ENCODE data around the gene AQR.
"Not testable (repeated sequence)": the region's sequence is repeated elsewhere in the genome, so short reads cannot be mapped to it uniquely, and the experiment has no call there.

AQR gene

DNA sequence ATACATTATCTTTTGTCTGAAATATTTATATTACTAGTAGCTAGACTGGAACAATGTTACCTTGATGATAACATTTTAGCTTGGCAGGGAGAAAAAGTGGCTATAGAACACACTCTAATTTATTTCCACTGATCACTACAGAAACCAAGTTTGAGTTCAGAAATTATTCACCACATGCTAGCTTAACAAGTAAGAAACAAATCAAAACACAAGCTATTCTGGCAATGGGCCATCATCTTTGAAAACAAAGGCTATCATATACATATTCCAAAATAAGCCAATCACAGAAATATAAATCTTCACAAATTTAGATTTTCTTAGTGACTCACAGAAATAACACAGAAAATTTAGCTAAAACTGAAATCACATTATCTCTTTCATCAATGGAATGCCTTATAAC is 17.1 kb downstream of the AQR start:
- DNase-seq (ENCODE audit: low read depth), result no peak

DNA sequence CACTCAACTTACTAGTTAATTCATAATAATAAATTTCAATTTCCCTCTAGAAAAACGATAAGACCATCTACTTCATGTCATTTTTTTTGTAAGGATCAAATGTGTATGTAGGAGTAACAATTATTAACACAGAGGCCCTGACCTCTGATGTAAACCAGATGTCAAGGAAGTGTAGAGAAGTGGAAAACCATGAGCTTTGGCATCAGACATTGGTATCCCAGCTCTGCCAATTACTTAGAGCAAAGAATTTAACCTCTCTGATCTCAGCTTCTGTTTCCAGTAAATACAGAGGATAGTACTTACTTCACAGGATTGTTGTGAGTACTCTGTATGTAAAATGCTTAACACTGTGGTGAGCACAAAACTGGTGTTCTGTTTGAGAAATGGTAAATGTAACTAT is 17.5 kb downstream of the AQR start:
- DNase-seq (ENCODE audit: low read depth), result peak; percentile 55

DNA sequence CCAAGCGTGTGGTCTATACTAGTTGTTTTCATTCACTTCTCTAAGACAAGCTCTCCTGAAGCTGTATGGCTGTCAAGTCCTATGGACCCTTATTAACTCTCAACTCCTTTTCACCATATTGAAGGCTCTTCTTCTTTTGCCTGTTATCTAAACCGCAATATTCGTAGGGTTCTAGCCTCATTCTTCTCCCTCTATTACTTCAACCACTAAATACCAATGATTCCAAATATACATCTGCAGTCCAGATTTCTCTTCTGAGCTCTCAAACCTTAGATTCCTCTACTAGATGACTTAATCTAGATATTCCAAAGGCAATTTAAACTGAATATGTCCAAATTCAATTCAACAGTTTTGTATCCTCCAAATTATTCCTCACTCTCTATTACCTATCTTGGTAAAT is 24.6 kb downstream of the AQR start:
- DNase-seq (ENCODE audit: low read depth), result no peak

DNA sequence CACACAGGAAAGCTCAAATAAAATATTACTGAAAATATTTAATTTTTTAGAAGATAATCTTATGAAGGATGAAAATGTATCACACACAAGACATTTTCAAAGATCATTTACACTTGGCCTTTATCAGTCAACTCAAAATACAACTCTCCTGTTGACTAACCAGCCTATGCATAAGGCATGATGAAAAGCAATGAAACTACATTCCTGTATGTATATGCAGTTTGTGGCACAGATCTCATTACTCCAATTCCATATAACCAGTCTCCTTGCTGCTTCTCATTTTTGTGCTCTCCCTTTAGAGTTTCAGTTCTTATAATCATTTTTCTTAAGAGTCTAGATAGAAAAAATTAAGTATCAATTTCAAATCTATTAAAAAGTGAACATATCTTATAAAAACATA is 25.8 kb downstream of the AQR start:
- no peak for DNase-seq (ENCODE audit: low read depth)

DNA sequence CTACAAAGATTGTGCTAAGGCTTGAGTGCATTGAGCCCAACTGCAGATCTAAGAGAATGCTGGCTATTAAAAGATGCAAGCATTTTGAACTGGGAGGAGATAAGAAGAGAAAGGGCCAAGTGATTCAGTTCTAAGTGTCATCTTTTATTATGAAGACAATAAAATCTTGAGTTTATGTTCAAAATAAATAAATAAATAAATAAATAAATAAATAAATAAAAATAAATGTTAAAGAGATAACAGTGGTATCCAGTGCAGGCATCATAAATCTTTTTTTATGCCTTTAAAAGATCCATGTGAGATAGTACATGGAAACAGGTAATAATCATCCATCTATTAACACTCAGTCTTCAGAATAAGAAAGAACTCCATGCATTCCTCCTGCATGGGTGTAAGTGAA is 26.3 kb downstream of the AQR start:
- not testable (repeated sequence) for DNase-seq (ENCODE audit: low read depth)

DNA sequence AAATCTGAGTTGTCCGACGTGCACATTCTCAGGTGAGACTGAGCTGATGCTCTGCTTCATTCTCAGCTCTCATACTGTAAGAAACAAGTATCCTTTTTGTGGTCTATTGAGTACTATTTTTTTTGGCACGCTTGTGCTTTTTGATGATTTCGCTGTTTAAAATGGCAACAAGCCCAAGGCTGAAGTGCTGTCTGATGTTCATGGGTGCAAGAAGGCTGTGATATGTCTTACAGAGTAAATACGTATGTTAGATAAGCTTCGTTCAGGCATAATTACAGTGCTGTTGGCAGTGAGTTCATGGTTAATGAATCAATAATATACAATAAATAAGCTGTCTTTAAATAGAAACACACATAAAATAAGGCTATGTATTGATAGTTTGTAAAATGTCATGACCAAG is 27.2 kb downstream of the AQR start:
- no peak for DNase-seq (ENCODE audit: low read depth)

DNA sequence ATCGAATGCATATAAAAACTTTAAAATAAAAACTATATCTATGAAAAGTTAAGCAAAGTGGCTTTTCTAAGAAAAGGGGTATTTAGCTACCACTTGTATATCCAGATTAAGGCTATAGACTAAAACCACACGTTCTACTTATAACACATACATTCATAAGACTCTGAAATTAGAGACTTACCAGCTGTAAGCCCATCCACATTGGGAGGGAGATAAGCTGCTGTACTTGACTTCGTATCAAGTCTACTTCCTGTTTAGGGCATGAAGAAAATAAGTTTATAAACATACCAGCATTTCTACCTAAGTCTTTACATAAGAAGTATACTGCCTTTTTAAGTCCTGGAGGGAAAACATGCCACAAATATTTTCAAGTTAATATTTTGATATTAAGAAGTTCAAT is 27.7 kb downstream of the AQR start:
- no peak for DNase-seq (ENCODE audit: low read depth)

DNA sequence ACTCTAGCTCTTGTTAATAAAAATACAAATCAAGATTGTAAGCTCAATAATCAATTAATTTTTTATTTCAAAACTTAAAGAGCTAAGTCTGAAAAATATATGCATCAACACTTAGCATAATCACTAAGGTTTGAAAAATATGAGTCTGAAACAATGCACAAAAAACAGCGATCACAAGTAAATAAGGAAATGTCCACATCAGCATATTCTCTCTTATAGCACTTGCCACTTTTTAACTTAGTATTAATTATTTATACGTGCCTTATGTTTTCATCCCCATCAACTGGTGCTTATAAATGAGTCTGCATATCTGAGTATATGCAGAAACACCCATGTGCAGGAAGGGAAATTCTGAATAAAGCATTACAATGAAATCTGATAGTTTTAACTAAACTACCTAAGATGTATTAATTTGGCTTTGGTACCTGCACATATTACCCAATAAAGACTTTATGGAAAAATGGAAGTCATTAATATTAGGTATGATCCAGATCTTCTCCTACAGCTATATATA is 28.3 kb downstream of the AQR start:
- no peak for DNase-seq (ENCODE audit: low read depth)

DNA sequence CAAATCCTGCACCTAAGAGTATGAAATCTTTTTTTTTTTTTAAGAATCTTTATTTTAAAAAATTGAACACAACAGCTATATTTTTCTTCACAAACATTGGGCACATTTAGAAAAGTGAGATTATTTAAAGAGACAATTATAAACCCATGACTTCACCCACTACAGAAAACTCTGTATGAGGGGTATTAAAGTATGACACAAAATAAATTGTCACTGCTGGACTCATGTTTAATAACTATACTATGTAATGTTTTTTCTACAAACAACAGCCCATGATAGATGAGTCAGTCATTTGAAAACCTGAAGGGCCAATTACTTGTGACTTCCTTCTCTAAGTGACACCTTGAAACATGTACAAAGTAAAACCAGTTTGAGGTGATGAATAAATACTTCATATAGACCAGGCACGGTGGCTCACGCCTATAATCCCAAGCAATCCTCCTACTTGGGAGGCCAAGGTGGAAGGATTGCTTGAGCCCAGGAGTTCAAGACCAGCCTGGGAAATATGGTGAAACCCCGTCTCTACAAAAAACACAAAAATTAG is 36.0 kb downstream of the AQR start:
- no peak for DNase-seq (ENCODE audit: low read depth)

DNA sequence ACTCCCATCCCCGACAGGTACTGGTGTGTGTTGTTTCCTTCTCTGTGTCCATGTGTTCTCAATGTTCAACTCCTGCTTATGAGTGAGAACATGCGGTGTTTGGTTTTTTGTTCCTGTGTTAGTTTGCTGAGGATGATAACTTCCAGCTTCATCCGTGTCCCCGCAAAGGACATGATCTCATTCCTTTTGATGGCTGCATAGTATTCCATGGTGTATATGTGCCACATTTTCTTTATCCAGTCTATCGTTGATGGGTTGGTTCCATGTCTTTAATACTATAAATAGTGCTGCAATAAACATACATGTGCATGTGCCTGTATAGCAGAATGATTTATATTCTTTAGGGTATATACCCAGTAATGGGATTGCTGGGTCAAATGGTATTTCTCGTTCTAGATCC is 41.2 kb downstream of the AQR start:
- not testable (repeated sequence) for DNase-seq (ENCODE audit: low read depth)

DNA sequence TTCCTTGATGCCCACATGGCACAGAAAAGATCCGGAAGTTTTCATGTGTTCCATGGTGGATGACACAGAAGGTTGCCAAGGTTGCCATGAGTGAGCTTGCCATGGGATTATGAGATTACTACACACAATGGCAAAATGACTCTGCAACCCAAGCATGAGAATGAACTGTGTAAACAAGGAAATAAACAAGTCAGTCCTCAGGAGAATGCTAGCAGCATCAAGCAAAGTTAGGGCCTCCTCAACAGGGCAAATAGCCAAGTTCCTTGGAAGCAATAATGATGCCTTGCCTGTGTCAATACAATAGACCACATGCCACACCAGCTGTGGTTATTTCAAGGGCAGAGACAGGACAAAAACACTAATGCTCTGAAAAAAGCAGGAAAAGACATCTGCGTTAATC is 41.8 kb downstream of the AQR start:
- DNase-seq (ENCODE audit: low read depth), result peak; percentile 8

DNA sequence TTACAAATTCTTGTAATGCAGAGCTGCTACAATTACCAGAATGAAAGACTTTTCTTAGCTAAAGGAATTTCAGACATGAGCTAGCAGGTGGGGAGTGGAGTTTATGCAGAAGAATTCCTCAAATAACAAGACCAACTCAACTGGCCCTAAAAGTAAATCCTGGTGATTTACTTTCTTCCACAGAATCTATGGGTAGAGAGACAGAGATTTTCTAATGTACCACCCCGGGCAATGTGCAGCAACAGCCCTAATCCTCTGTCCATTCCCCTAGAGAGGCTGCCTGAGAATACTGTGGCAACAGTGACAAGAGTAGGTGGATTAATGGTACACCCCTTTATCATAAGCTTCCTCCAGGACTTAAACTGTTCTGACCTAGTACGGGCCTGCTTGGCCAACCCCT is 55.2 kb downstream of the AQR start:
- no peak for DNase-seq (ENCODE audit: low read depth)

DNA sequence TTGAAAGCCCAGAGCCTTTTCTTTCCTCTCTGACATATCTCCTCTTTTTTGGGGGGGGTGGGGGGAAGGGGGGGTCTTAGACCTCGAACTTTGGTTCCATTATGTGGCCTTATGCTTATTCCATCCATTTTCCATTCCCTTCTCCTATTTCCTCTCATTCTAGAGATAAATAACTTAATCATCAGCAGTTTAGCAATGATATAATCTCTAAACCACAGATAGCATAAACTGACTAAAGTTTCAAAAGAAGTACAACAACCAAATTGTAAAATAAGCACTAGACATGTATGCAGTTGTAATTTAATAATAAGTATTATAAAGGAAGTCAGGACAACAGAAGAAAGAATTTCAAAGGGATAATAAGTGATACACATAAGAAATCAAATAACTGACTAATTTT is 64.5 kb downstream of the AQR start:
- DNase-seq (ENCODE audit: low read depth), result peak; percentile 53

DNA sequence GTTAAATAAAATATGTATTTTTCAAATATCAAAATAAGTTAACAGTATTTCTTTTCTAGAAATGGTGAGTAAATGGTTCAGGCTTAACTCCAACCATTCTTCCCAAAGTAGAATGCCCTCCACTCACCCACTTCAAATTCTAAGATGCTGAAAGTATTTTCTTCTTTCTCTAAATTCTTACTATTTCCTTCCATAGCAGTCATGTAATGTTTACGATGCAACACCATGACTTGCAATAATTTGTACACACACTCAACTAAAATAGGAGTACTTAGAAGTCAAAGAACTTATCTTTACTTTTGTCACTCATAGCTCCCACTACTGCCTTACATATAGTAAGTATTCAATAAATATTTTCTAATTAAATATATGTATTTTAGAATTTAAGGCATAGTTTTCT is 65.0 kb downstream of the AQR start:
- no peak for DNase-seq (ENCODE audit: low read depth)

DNA sequence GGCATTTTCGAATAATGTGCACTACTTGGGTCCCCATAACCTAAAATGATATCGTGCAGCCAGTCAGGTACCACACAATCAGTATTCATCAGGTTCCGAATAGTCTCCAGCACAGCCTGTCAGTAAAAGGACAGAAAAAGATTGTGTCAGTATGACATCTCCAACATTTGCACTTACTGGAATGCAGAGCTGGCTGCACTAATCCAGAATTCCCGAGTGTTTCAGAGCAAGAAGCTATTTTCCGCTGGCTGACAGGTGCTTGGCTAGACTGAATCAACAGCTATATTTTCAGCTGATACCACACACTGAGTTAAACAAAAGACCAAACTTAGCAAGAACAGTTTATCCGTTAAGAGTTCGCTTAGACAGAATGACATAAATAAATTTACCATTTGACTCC is 68.8 kb downstream of the AQR start:
- DNase-seq (ENCODE audit: low read depth), result no peak

DNA sequence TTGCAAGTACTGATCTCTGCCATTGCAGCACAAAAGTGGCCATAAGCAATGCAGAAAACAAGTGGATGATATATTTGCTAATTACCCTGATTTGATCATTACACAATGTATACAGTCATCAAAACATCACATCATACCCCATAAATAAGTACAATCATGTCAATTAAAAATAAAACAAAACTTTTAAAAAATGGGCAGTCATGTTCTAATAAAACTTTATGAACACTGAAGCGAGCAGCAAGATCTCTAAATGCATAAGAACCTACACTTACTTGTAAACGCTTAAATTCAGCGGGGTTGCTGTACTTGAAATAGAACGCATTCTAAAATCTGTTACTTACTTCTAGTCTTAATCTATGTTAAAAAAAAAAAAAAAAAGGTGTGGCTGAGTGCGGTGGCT is 73.4 kb downstream of the AQR start:
- no peak for DNase-seq (ENCODE audit: low read depth)

DNA sequence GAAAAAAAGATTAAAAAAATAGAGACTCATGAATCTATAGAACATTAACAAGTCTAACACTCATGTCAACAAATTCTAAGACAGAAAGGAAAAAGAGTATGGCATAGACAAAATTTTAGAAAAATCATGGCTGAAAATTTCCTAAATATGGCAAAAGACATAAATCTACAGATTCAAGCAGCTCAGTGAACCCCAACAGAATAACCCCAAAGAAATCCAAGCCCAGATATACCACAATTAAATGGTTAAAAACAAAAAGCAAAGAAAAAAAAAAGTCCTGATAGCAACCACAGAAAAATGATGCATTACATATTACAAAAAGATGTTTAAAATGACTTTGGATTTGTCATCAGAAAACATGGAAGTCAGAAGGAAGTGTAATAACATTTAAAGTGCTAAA is 75.6 kb downstream of the AQR start:
- DNase-seq (ENCODE audit: low read depth), result no peak

DNA sequence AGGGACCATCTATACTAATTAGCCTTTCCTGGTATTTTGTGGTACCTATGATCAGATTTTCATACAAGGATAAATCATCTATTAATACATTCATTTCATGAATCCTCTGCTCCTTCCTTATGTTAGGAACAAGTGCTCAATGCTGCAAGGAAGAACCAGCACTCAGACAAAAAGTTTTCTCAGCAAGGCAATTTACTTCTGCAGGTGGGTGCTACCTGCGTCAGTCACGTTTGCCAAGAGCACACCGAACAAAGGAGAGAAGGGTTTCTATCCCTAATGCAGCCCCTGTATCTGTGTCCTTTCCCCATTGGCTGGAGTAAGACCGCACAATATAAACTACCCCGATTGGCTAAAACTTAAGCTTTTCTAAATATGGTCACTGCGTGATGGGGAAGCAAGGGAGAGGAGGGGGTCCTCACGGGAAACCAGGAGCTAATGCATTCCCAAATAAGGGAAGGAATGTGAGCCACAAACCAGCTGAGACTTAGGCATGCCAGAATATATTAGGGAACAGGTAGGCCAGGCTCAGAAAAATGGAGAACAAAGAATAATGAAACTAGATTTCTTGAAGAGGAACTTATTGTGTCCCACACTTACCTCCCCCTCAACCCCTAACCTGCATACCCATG is 76.5 kb downstream of the AQR start:
- no peak for DNase-seq (ENCODE audit: low read depth)

DNA sequence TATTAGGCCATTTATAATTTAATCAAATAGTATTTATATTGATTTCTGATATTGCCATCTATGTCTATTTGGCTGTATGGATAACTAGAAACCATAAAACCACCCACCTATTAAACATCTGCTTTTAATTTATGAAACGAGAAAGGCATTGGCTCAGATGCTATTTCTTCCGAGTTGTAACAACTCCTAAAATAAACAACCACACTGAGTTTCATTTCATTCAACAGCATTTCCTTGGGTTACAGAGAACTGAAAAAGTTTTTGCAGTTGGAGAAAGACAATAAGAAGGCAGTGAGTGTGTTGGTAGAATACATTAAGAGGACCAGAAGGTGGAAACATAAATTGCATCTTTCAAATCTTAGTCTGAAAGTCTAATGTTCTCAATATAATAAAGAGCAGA is 79.1 kb downstream of the AQR start:
- DNase-seq (ENCODE audit: low read depth), result no peak

DNA sequence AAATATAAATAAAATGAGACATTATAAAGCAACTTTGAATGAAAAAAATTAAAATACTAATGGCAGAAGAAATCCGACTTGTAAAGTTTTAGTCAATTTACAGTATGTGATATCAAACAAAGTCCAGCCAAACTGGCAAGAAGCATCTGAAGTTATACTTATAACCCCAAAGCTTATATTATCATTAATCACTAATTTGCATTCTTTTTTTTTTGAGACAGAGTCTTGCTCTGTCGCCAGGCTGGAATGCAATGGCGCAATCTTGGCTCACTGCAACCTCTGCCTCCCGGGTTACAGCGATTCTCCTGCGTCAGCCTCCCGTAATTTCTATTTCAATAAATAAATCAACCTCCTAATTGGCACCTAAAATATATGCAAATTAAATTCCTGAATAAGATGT is 80.1 kb downstream of the AQR start:
- peak; percentile 23 for DNase-seq (ENCODE audit: low read depth)

DNA sequence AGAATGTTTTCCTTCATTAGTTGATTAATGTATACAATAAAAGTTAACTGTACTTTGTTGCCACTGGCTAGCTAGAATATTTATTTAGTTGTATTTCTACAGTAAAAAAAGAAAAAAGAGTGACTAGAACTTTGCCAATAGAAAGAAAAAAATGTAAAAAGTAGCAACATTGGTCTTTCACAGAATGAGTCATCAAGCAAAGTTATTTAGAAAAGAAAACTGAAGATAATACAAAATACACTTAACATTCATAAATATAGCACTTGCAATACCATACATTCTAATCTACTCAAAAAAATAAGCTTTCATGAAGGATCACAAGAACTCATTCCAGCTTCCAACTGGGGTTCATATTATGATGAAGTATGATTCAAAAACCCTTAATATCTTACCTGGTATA is 83.4 kb downstream of the AQR start:
- DNase-seq (ENCODE audit: low read depth), result peak; percentile 15

DNA sequence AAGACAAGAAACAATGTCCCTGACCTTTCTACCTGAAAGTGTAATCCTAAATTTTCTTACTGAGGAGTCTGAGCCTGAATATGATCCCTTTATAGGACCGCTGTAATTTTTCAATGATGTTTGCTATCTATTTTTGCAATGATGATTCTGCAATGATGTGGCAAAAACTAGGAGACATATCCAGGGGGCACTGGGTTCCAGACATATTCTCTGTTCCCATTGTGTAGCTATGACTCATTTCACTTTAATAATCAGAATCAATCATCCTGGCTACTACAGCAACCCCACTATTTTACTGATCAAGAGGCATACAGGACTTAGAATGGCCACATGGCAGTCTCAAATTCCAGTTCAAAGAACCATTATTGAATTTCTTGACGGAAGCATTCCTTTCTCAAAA is 85.9 kb downstream of the AQR start:
- DNase-seq (ENCODE audit: low read depth), result peak; percentile 18

DNA sequence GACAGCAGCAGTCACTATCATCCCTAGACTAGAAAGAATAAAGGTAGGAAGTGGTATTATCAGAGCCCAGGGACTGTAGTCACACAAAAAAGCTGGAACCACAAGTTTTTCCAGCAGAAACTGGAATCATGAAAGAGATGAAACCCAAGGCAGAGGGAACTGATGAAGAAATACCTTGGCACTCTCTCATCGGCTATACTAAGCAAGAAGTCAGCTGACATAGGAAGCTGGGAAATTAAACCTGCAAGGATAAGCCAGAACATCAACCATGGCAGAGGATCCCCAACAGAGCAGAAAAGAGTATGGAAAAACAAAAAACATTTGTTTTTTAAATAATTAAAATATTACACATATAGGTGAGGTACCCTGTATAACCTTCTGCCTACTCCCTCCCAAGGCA is 86.5 kb downstream of the AQR start:
- peak; percentile 49 for DNase-seq (ENCODE audit: low read depth)

DNA sequence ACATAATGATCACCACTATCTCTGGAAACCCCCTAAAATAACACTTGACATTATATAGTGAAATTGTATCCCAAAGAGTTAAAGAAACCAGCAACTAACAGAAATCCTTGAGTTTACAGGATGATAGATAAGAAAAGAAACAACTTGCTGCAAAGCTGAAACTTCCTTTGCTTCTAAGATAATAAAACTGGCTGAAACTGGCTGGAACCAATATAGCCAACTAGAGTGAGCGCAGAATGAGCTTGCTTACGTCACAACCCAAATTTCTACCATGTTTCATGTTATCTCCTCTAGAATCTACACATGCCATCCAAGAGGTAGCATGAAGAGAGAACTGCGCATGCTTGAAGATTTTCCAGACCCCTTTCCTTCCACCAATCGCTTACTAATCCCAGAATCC is 90.4 kb downstream of the AQR start:
- no peak for DNase-seq (ENCODE audit: low read depth)
